BE2C (cell line): ENCODE data around the gene ZER1.
"Not testable (repeated sequence)": the region's sequence is repeated elsewhere in the genome, so short reads cannot be mapped to it uniquely, and the experiment has no call there.

ENCODE experiments used
- DNase-seq: peaks from one replicate; pipeline ENCODE4 v3.0.0-alpha.2; 2020
- H3K27me3 ChIP-seq: fragments of 250-450 bp; sonication (Bioruptor Pico); 2 replicates; pipeline ENCODE4 v1.5.1; 2020; ENCODE audit warnings: mild to moderate bottlenecking
- H3K36me3 ChIP-seq: fragments of 250-450 bp; sonication (Bioruptor Pico); 2 replicates; pipeline ENCODE4 v1.5.1; 2020; ENCODE audit warnings: mild to moderate bottlenecking
- H3K4me1 ChIP-seq: fragments of 250-450 bp; sonication (Bioruptor Pico); 2 replicates; pipeline ENCODE4 v1.5.1; 2020
- H3K4me3 ChIP-seq: 2 replicates; pipeline ENCODE4 v1.5.1; 2011; ENCODE audit warnings: low read depth, low read length
- H3K9me3 ChIP-seq: fragments of 250-450 bp; sonication (Bioruptor Pico); 2 replicates; pipeline ENCODE4 v1.5.1; 2020
- CTCF ChIP-seq: IDR thresholded peaks from 2 replicates; pipeline ENCODE4 v1.5.1; 2012; ENCODE audit warnings: mild to moderate bottlenecking, low read depth, low read length

ZER1 gene

GRCh38 chr9:128782669-128783068 is 10.9 kb upstream of the ZER1 start:
- H3K27me3 ChIP-seq: no peaks in the 10 kb centered on the region
- H3K9me3 ChIP-seq: no peaks in the 10 kb centered on the region; the same call in 1 of the 2 replicates
- TF ChIP-seq CTCF: no peak
- no peak for DNase-seq
- no peaks in the 10 kb centered on the region for H3K36me3 ChIP-seq
- H3K4me1 ChIP-seq: no peaks in the 10 kb centered on the region
- no peak overlapping the region for H3K4me3 ChIP-seq

- Histone ChIP-seq H3K4me3 (no peak overlapping the region), H3K36me3 (no peaks in the 10 kb centered on the region), H3K4me1 (no peaks in the 10 kb centered on the region), H3K27me3 (no peaks in the 10 kb centered on the region), H3K9me3 (no peaks in the 10 kb centered on the region; the same call in 1 of the 2 replicates)
- no peak for DNase-seq
- no peak for TF ChIP-seq CTCF
Observed at GRCh38 chr9:128781187-128782070, 9.7 kb upstream of the ZER1 start.

GRCh38 chr9:128780093-128780492 is 8.4 kb upstream of the ZER1 start:
- H3K9me3 ChIP-seq, H3K27me3 ChIP-seq, DNase-seq, H3K36me3 ChIP-seq, H3K4me3 ChIP-seq, H3K4me1 ChIP-seq: not testable (repeated sequence)

GRCh38 chr9:128774804-128775203 is 3.1 kb upstream of the ZER1 start:
- Histone ChIP-seq H3K4me3 (no peak overlapping the region), H3K4me1 (no peaks in the 10 kb centered on the region), H3K9me3 (peaks cover 4% of the 10 kb centered on the region), H3K36me3 (no peaks in the 10 kb centered on the region), H3K27me3 (no peaks in the 10 kb centered on the region)
- no peak for DNase-seq
- TF ChIP-seq CTCF: no peak

GRCh38 chr9:128773049-128773448 is 1.3 kb upstream of the ZER1 start:
- no peak overlapping the region for H3K4me3 ChIP-seq
- no peaks in the 10 kb centered on the region for H3K27me3 ChIP-seq
- H3K36me3 ChIP-seq: no peaks in the 10 kb centered on the region
- H3K9me3 ChIP-seq: peaks cover 4% of the 10 kb centered on the region
- DNase-seq: no peak
- no peak for TF ChIP-seq CTCF
- no peaks in the 10 kb centered on the region for H3K4me1 ChIP-seq

GRCh38 chr9:128771094-128771721 is 519 bp downstream of the ZER1 start:
- H3K4me3 ChIP-seq: peak overlapping the region; percentile 93
- H3K9me3 ChIP-seq: peaks cover 4% of the 10 kb centered on the region
- DNase-seq: peak; percentile 27
- H3K4me1 ChIP-seq: no peaks in the 10 kb centered on the region
- no peaks in the 10 kb centered on the region for H3K27me3 ChIP-seq
- H3K36me3 ChIP-seq: no peaks in the 10 kb centered on the region
- no peak for TF ChIP-seq CTCF
